Left ventricle myocardium inferior (tissue), 1 donor: ENCODE results near the gene CCDC14. TPM values are rescaled to one million over a fixed set of nuclear protein-coding genes. Genes with fewer than 3 reads are reported as not detected.
"Not testable (repeated sequence)": the region's sequence is repeated elsewhere in the genome, so short reads cannot be mapped to it uniquely, and the experiment has no call there.

Experiments
- DNase-seq: peaks from one replicate; pipeline ENCODE4 v3.0.0-alpha.2; 2020
- H3K27ac ChIP-seq: fragments of 200-600 bp; replicated peaks from 2 replicates; pipeline ENCODE4 v1.8.0; 2021
- H3K27me3 ChIP-seq: fragments of 200-600 bp; 2 replicates; pipeline ENCODE4 v1.8.0; 2021; ENCODE audit warnings: low read depth
- H3K36me3 ChIP-seq: fragments of 200-600 bp; 2 replicates; pipeline ENCODE4 v1.8.0; 2021
- H3K4me1 ChIP-seq: fragments of 200-600 bp; 2 replicates; pipeline ENCODE4 v1.8.0; 2021
- H3K4me3 ChIP-seq: fragments of 200-600 bp; 2 replicates; pipeline ENCODE4 v1.8.0; 2021; ENCODE audit warnings: mild to moderate bottlenecking, moderate library complexity
- H3K9me3 ChIP-seq: fragments of 200-600 bp; replicated peaks from 2 replicates; pipeline ENCODE4 v1.8.0; 2021
- CTCF ChIP-seq: fragments of 200-600 bp; IDR thresholded peaks from 2 replicates; pipeline ENCODE4 v1.8.0; 2021; ENCODE audit warnings: antibody characterized with exemption, mild to moderate bottlenecking, borderline replicate concordance
- intact Hi-C: fragments of 100-400 bp; cut with micrococcal nuclease; formaldehyde crosslinking; loops from one replicate; pipeline ENCODE4 v1.11.0; 2022
- total RNA-seq: library from RNA; stranded (reverse); fragmentation: NEBNext Ultra II Directional; extraction: Animal tissue kit (Norgen Biotek cat#: 25700); gene quantifications from one replicate; pipeline ENCODE4 v1.2.1, GENCODE V29; 2021
- donor health status: DM: no; HTN: yes; CAD: no; lungs with severe emphysema.

The CCDC14 gene
- total RNA-seq, 1 donor from 2014 or later: 6.9 TPM

DNA sequence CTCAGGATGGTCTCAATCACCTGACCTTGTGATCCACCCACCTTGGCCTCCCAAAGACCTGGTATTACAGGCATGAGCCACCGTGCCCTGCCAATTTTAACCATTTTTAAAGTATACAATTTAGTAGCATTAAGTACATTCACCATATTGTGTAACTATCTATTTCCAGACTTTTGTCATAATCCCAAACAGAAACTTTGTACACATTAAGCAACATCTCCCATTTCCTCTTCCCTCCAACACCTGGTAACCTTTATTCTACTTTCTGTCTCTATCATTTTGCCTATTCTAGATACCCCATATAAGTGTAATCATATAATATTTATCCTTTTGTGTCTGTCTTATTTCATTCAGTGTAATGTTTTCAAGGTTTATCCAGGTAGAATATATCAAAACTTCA, 68.0 kb downstream of the CCDC14 start:
- Histone ChIP-seq H3K27ac (no peak overlapping the region), H3K4me3 (no peak overlapping the region), H3K4me1 (no peaks in the 10 kb centered on the region), H3K27me3 (no peaks in the 10 kb centered on the region), H3K9me3 (peaks cover 29% of the 10 kb centered on the region), H3K36me3 (no peaks in the 10 kb centered on the region)
- TF ChIP-seq CTCF: no peak
- no peak for DNase-seq
- intact Hi-C loops: no loop called here

- H3K27ac ChIP-seq: no peak overlapping the region
- TF ChIP-seq CTCF: no peak
- H3K4me1 ChIP-seq: no peaks in the 10 kb centered on the region
- no peaks in the 10 kb centered on the region for H3K27me3 ChIP-seq
- H3K36me3 ChIP-seq: no peaks in the 10 kb centered on the region
- intact Hi-C loops: no loop called here
- H3K4me3 ChIP-seq: no peak overlapping the region
- DNase-seq: no peak
- H3K9me3 ChIP-seq: peaks cover 32% of the 10 kb centered on the region
Measured at GRCh38 chr3:123892195-123892594, 68.8 kb downstream of the CCDC14 start.

DNA sequence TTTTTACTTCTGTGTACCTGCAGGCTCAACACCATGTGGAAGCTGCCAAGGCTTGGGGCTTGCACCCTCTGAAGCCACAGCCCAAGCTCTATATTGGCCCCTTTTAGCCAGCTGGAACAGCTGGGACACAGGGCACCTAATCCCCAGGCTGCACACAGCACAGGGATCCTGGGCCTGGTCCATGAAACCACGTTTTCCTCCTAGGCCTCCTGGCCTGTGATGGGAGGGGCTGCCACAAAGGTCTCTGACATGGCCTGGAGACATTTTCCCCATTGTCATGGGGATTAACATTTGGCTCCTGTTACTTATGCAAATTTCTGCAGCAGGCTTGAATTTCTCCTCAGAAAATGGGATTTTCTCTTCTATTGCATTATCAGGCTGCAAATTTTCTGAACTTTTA, 70.0 kb downstream of the CCDC14 start:
- intact Hi-C loops, H3K27ac ChIP-seq, DNase-seq, H3K4me1 ChIP-seq, H3K4me3 ChIP-seq, H3K36me3 ChIP-seq, H3K27me3 ChIP-seq: not testable (repeated sequence)
- peaks cover 34% of the 10 kb centered on the region for H3K9me3 ChIP-seq

GRCh38 chr3:123890162-123890561, 70.9 kb downstream of the CCDC14 start:
- H3K27me3 ChIP-seq, H3K4me1 ChIP-seq, intact Hi-C loops, H3K27ac ChIP-seq, H3K4me3 ChIP-seq, H3K36me3 ChIP-seq, DNase-seq: not testable (repeated sequence)
- peaks cover 34% of the 10 kb centered on the region for H3K9me3 ChIP-seq

- H3K4me1 ChIP-seq: peaks cover 8% of the 10 kb centered on the region
- intact Hi-C loops: no loop called here
- no peak for TF ChIP-seq CTCF
- no peak for DNase-seq
- peaks cover 24% of the 10 kb centered on the region for H3K27me3 ChIP-seq
- H3K9me3 ChIP-seq: peaks cover 5% of the 10 kb centered on the region
- no peak overlapping the region for H3K4me3 ChIP-seq
- H3K27ac ChIP-seq: no peak overlapping the region
- H3K36me3 ChIP-seq: no peaks in the 10 kb centered on the region
Measured at GRCh38 chr3:123884993-123885392, 76.0 kb downstream of the CCDC14 start.

DNA sequence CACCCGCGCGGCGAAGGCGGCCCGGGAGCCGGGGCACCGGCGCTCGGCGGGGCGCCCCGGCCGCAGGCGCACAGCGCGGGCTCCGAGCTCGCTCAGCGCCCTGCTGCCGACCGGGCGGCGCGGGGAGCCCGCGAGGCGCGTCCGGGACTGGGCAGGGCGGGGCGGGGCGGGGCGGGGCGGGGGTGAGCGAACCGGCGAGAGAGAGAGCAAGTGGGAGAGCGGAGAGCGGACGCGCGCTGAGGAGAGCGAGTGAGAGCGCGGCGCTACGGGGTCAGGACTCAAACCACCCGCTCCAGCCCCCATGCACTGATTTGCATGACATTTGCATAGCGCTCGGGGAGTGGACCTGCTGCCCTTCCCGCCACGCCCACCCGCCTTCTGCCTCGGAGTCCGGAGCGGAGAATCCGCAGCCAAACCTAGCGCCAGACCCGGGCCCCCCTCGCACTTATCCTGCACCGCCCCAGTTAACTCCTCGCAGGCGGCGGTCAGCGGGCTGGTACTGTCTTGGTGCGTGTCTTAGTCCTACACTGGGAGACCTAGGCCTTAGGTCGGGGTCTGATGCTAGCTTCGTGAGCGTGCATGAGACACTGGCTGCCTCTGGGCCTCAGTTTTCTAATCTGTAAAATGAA, 76.7 kb downstream of the CCDC14 start, which contains the start of gene MYLK:
TSS of gene MYLK (minus strand) at position 130 of the 629 bp plus-strand sequence. CDS start 90,491 bp downstream, outside the sequence.
- intact Hi-C loops: no loop called here
- Histone ChIP-seq H3K27ac (no peak within 1 kb of the TSS), H3K4me1 (peaks cover 8% of the 10 kb centered on the region), H3K4me3 (peak within 1 kb of the TSS; percentile 66), H3K36me3 (no peaks in the 10 kb centered on the region), H3K9me3 (peaks cover 5% of the 10 kb centered on the region), H3K27me3 (peaks cover 24% of the 10 kb centered on the region)
- DNase-seq: peak; percentile 73
- no peak for TF ChIP-seq CTCF
